Activated CD8-positive, alpha-beta memory T cell treated with anti-CD3 and anti-CD28 coated beads, Interleukin-2, amount 50 U/mL, for 24 hours (primary cell): ENCODE results near the gene BPIFB2.
"Not testable (repeated sequence)": the region's sequence is repeated elsewhere in the genome, so short reads cannot be mapped to it uniquely, and the experiment has no call there.

Source experiments
- DNase-seq: peaks from one replicate; pipeline ENCODE4 v3.0.0-alpha.2; 2020; ENCODE audit errors: extremely low read depth

BPIFB2 gene, protein sequence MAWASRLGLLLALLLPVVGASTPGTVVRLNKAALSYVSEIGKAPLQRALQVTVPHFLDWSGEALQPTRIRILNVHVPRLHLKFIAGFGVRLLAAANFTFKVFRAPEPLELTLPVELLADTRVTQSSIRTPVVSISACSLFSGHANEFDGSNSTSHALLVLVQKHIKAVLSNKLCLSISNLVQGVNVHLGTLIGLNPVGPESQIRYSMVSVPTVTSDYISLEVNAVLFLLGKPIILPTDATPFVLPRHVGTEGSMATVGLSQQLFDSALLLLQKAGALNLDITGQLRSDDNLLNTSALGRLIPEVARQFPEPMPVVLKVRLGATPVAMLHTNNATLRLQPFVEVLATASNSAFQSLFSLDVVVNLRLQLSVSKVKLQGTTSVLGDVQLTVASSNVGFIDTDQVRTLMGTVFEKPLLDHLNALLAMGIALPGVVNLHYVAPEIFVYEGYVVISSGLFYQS

DNA sequence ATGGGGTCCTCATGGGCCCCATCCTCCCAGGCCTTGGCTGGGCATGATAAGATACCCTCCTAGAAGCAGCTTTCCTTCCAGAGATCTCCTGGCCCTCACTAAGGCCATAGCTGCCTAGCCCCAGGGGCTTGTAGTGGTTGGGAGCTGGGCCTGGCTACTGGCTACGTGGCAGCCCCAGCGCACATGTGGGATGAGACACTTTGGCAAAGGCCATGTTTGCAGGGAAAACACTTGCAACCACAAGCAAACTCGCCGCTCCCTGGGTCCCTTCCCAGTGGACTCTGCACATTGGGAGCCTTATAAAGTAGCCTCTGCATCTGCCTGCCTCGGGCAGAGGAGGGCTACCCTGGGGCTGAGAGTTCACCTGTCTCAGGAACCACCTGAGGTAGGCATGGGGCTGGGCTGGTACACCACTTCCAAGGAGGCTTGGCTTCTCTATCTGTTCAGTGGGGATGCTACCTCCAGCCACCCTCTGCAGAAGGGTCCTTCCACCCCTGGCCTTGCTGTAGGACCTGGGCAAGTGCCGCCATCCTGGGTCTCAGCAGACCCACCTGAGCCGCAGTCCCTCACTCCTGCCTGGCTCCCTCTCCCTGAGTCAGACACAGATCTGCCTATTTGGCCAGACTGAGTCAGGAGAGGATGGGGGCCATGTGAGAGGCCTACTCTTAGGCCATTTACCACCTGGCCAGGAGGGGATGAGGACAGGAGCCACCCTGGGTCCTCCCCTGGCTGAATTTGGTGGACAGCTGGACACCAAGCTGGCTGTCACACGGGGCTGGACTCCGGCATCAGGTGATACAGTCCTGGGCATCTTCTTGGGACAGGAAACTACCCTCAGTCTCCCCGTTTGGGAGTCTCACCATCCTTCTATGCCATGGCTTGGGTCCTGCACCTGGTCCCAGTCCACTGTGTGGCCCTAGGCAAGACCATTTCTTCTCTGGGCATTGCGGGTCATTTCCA lies at the start of gene BPIFB2:
BPIFB2 (plus strand) TSS at position 329 of the 960 bp plus-strand sequence. CDS start 871 bp downstream, outside the sequence.
- no peak for DNase-seq

DNA sequence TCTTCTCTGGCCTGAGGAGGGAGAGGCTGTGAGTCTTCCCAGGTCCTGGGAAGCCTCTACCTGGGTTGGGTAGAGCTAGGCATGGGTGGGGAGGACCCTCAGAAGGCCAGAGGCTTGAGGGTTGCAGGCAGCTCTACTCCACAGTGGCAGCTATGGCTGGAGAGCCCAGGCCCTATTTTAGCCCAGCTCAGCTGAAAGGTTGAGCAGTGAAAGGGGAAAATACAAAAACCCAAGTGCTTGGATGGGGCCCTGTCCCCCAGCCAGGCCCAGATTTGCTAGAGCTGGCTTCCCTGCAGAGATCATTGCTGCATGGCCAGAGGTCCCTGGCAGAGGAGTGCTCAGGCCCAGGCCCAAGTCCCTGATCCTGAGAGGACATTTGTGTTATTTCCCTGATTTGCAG lies 48.9 kb upstream of the BPIFB2 start:
- no peak for DNase-seq

DNA sequence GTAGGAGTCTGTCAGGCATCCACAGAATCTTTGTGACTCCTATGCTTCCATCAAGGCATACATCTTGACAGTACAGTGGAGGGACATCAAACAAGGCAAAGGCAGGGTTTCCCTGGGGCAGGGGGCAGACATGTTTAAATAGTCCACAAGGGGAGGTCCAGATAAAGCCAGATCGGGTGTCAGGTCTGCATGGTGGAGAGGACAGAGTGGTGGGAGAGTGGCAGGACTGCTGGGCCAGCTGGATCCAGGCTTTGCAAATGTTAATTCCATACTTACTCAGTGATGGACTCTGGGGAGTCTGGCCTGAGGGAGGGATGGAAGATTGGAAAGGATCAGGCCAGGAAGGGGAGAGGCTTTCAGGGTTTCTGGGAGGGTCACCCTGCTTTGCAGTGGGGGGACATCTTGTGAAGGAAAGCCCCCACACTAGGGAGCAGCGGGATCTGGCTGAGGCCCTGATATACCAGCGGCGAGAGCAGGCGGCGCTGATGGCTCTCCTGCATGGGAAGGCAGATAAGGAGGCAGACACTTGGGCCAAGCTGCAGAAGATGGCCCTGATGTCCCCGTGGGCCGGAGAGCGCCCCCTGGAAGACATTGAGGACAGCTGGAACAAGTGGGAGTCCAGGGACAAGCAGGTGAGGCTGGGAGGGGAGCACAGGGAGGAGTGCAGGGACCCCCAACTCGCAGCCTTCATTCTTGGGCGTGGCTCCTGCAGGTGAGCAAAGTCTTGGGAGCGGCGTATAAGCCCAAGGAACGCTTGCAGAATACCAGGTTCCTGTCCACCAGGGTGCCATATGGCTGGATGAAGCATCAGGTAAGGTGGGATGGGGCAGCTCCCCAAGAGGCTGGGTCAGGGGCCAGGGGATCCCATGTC lies 47.9 kb upstream of the BPIFB2 start:
- DNase-seq, result no peak

DNA sequence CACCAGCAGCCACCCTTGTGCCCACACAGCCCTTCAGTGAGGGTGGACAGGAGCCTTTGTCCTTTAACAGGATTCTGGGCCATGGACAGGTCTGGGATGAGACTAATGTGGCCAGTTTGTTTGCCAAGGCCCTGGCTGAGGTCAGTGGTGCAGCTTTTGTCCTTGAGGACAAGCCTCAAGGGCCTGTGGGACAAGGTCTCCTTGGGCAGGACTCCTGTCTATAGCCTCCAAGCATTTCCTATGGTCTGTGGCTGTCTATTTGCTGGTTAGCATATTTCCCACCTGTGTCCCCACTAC lies 47.3 kb upstream of the BPIFB2 start:
- DNase-seq, result no peak

DNA sequence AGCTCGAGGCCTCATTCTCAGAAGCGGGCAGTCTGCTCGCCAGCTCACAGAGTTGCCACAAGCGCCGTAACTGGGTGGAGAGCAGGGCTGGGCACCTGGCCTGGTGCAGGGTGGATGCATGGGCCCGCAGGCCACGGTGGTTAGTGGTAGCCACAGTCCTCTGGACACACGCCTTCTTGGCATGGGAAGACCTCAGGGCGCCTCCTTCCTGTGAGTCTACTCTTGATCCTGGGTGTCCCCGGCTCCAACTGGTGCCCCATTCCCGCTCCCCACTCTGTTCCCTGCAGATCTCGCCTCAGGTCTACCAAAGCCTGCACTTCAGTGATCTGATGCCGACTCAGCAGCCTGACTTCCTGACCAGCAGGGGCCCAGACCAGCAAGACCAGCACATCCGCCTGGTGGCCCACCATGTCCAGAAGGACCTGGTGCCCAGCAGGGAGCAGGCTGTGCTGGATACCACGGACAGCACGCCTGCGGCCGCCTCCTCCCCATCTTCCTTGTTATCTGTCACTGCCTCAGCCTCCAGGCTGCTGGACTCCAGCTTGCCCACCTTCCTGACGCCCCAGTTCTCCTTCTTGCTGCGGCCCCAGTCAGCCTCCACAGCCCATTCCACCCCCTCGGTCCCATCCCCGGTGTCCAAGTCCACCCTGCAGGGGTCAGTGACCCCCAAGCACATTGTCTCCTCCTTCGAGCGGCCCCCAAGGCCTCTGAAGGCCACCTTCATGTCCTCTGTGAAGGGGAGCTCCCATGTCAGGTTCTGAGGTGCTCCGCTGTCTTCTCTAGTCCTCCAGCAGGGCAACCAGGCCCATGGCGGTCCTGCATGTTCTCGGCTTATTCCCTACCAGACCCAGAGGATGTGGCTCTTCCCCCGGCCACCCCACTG lies 46.4 kb upstream of the BPIFB2 start:
- no peak for DNase-seq

DNA sequence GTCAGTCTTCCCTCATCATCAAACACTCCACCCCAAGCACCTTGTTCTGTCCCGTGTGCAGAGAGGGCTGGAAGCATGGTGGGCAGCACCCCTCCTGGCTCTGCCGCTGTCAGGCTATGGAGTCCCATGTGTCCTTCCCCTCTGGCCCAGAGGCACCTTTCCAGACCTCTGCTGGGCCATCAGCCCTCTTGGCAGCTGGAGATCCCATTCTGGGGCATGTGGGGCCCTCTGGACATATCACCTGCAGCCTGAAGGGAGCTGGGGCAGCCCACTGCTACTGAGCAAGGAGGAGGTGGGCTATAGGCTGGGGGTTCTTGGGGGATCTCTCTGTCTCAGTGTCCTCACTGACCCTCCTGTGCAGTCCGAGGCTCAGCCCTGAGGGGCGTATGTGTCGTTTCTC lies 45.5 kb upstream of the BPIFB2 start:
- DNase-seq, result no peak

DNA sequence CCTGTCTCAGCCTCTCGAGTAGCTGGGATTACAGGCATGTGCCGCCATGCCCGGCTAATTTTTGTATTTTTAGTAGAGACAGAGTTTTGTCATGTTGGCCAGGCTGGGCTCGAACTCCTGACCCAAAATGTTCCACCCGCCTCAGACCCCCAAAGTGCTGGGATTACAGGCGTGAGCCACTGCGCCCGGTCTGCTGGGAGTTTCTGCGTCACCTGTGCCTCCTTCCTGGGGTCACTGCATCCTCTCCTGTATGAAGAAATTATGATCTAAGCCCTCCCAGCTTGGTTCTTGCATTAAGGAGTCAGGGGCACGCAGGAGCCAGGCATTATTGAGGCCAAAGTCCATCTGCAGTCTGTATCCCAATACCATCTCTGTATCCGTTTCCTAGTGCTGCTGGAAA lies 44.9 kb upstream of the BPIFB2 start:
- DNase-seq, result not testable (repeated sequence)

DNA sequence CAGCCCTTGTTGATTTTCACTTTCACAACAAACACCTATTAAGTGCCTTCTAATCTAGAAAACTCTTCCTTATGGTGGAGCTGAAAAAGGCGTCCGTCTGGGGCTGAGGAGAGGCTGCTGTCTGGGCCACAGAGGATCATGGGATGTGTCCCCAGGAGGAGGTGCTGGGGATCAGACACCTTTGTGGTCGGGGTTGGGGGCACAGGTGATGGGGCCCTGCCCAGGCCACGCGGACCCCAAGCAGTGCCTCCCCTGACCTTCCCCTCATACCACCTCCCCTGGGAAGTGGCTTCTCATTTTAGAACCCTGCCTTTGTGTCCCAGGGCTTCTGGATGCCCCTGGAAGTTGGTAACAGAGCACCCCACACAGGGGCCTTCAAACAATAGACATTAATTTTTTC lies 44.3 kb upstream of the BPIFB2 start:
- DNase-seq, result no peak

DNA sequence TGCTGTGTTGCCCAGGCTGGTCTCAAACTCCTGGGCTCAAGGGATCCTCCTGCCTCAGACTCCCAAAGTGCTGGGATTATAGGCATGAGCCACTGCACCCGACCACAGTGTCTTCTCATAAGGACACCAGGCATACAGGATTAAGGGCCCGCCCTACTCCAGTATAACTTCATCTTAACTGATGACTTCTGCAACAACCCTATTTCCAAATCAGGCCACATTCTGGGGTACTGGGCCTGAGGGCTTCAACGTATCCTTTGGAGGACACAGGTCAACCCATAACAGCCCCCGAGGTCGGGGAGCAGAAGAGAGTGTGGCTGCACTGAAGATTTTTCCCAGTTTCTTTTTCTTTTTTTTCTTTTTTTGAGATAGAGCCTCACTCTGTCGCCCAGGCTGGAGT lies 42.9 kb upstream of the BPIFB2 start:
- no peak for DNase-seq

DNA sequence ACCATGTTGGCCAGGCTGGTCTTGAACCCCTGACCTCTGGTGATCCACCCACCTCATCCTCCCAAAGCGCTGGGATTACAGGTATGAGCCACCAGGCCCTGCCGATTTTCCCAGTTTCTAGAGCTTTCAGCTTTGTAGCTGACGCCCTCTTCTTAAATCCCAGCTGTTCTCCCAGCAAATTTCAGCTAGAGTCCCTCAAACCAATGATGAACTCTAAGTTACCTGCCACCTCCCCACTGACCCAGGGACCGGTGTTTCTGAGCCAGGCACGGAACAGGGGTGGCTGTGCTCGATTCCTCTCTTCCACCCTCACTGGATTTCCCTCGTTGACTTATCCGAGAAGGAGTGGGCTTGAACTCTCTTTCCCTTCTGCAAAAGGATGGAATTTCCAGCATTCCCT lies 42.4 kb upstream of the BPIFB2 start:
- no peak for DNase-seq

DNA sequence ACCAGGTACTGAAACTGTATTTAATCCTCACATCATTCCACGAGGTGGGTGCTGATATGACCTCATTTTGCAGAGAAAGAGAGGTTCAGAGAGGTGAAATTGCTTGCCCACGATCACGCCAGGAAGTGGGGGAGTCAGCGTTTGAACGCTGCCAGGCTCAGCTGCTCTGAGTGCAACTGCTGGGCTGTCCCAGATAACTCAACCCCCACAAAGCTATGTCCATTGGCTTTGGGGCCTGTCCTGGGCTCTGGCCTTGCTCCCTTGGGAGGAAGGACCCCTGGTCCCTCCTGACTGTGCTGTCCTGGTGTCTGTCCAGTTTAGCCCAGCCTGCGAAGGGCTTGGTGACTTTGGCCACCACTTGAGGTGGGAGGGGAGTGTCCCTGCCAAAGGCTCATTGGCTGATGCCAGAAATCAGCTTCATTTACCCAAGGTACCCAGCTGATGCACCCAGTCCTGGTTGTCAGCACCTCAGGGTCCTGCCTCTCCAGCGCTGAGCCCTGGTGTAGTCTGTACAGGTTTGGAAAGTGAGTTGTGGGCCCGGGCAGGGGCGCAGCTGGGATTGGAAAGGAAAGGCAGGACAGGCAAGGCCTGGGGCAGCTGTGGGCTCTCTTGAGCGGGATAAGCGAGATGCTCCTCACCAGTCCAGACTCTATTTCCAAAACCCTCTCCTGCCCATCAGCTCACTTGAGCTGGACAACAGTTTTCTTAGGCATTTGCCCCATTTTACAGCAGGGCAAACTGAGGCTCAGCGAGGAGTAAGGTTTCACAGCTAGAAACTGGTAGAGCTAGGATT lies 41.7 kb upstream of the BPIFB2 start:
- no peak for DNase-seq

DNA sequence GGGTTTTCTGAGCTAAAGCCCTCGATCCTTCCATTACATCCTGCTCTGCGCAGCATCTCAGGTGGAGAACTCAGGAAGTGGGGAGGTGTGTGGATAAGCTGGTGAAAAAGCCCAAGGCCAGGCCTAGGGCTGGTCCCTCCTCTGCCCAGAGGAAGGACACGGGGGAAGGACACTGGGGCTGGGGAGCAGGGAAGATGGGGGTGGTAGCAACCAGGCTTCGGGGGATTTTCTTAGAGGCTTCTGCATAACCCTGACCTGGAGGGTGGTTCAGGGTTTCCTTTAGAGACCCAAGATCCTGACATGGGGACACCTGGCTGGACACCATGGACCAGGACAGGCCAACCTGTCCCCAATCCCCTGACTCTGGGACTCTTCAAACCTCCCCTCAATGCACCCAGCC lies 41.1 kb upstream of the BPIFB2 start:
- DNase-seq, result no peak

DNA sequence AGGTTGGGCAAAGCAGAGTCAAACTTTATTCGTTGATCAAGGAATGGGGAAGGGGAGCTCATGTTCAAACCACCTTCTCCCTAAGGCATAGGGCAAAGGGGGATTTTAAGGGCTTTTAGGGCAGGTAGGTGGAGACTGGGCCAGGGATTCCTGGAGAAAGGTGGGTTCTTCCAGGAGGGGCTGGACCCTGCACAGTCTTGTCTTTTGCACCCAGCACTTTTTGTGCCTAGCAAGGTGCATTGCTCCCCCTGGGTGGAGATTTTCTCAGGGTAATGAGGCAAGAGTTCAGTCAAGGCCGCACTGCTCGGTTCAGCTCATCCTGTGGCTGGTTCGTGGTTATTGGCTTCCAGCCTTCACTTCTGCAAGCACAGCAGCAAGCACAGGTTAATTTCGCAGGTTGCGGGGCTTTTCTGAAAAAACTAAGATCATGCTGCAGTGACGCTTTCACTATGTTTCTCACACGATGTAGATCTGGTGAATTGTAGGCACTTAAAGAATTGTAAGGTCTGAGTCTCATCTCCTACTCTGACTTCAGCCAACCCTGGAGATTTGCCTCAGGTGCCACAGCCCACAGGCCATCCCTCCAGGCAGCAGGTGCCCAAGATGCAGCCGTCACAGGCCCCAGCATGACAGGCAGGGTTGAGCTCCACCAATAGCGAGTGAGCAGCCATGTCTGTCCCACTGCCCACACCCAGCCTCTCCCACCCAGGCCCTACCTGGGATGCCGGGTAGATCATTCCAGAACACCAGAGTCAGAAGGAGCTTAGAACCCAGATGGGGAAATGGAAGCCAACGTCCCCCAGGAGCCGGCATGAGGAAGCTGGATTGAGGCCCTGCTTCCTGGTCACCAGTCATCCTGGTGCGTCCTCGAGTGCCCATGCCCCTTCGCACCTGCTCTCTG lies 40.4 kb upstream of the BPIFB2 start:
- DNase-seq, result no peak

DNA sequence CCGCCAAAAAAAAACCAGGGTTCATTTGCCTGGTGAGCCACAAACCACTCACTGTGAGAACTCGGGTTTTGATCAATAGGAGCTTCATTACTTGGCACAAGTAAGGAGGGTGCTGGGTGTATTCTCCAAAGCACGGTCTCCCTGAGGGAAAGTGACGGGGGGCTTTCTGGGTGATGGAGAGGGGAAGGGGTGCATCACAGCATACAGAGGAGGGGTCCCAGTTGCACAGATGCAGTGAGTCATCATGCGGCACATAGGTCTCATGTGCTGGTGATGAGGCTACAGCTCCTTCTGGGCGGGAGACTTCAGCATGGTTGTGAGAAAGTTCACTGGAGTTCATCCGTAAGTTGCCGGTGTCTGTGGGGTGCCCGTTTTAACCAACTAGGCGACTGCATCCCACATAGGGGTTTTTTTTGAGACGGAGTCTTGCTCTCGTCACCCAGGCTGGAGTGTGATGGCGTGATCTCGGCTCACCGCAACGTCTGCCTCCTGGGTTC lies 39.5 kb upstream of the BPIFB2 start:
- DNase-seq, result no peak

DNA sequence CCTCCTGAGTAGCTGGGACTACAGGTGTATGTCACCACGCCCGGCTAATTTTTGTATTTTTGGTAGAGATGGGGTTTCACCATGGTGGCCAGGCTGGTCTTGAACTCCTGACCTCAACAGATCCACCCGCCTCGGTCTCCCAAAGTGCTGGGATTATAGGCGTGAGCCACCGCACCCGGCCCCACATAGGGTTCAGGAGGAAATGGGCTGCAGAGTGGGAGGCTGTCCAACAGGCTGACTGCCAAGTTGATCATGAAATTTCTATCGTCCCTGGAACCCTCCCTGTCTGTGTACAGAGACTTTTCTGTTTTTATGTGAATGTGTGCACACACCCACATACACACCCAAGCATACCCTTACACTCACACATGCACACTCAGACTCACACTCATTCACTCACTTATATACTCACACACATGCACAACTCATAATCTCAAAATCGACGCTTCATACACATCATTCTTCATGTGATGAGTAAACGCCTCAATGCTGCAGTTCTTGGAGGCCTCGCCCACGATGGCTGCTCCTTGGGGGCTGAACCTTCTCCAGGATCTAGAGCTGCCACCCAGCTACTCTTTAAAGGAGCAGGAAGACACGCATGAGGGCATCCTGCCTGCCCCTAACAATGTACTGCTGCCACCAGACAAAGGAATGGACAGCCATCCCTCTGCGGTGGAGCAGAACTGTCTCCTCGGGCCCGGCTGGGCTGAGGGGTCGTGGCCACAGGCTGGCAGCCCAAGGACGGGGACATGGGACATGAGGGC lies 38.8 kb upstream of the BPIFB2 start:
- DNase-seq, result no peak

DNA sequence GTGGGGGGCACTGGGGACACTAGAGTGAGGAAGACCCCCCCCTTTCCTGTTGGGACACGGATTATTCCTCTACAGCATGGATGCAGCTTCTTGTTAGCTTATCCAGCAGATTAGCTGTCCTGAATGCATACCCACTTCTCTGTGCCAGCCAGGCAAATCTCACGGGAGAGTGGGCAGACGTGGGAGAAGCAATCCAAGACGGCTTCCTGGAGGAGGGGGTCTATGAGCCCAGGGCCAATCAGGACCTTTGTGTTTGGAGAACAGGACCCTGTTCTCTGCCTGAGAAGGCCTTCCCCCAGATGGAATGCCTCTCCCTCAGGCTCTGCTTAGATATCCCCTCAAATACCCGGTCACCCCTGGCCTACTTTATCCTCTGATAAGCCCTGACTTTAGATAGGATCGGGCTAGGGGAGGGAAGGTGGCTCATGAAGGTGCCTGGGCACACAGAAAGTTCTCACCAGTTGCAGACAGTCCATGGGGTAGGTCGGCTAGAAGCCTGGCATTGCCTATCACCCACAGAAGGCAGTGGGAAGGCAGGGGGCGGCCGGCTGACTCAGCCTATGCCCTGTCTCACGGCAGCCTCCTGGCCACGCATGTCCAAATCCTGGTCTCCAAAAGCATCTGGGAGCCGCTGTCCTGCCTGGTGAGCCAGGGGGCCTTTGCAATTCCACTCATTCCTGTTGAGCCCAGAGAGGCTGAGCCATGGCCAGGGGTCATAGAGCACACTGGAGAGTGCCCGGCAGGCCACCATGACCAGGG lies 38.0 kb upstream of the BPIFB2 start:
- no peak for DNase-seq
